Tibial nerve (tissue), 4 donors: Measurements from ENCODE around the gene GPC6. TPM values are rescaled to one million over a fixed set of nuclear protein-coding genes. Genes with fewer than 3 reads are reported as not detected.

ENCODE experiments used
- DNase-seq, 2 donors: peaks; one replicate each; pipeline ENCODE4 v3.0.0-alpha.2; 2019; ENCODE audit warnings: low spot score in 2 of 2
- H3K27ac ChIP-seq, 4 donors: fragments of 200-600 bp; sonication (generic) in 3 of 4; one replicate each; pipeline ENCODE4 v1.5.1; 2017 to 2019; ENCODE audit warnings: mild to moderate bottlenecking in 1 of 4
- H3K27me3 ChIP-seq, 2 donors: fragments of 200-600 bp; sonication (generic) in 1 of 2; one replicate each; pipeline versions ENCODE4 v1.5.1 to v1.6.0; 2017 to 2019
- H3K36me3 ChIP-seq, 3 donors: fragments of 200-600 bp; sonication (generic); one replicate each; pipeline ENCODE4 v1.5.1; 2018 to 2019
- H3K4me1 ChIP-seq, 4 donors: fragments of 200-600 bp; sonication (generic) in 3 of 4; one replicate each; pipeline ENCODE4 v1.5.1; 2017 to 2019
- H3K4me3 ChIP-seq, 4 donors: fragments of 200-600 bp; sonication (generic) in 3 of 4; one replicate each; pipeline ENCODE4 v1.5.1; 2017 to 2019; ENCODE audit warnings: mild to moderate bottlenecking in 1 of 4, moderate library complexity in 1 of 4
- H3K9me3 ChIP-seq, 4 donors: fragments of 200-600 bp; sonication (generic) in 3 of 4; one replicate each; pipeline ENCODE4 v1.5.1; 2017 to 2019
- EP300 ChIP-seq, 2 donors: sonication (generic); formaldehyde crosslinking; IDR thresholded peaks; one replicate each; pipeline ENCODE4 v1.6.1; 2017; ENCODE audit warnings: antibody characterized with exemption in 2 of 2, mild to moderate bottlenecking in 1 of 2
- POLR2A ChIP-seq, 2 donors: fragments of 450-650 bp; IDR thresholded peaks; one replicate each; pipeline ENCODE4 v1.6.1; 2017; ENCODE audit warnings: antibody characterized with exemption in 2 of 2, mild to moderate bottlenecking in 2 of 2, moderate library complexity in 2 of 2
- WGBS, 2 donors: methylation state at CpG; one replicate each; pipeline ENCODE4 v1.1.5; 2018; 5-methylcytosine and 5-hydroxymethylcytosine counted together
- total RNA-seq, 4 donors: library from RNA; depleted of rRNA; stranded (reverse); fragments of >200 nt; gene quantifications; one replicate each; pipeline ENCODE4 v1.1.0, GENCODE V29; 2016
- TF ChIP-seq, protein P1 (sequence below), 5 experiments: fragments of 200-600 bp in 3 of 5; fragments of 450-650 bp in 2 of 5; sonication (generic) in 3 of 5; IDR thresholded peaks; one replicate each; pipeline ENCODE4 v1.5.1; 2016 to 2019; ENCODE audit warnings: antibody characterized with exemption in 5 of 5, mild to moderate bottlenecking in 3 of 5, moderate library complexity in 2 of 5

GPC6 gene
- total RNA-seq, 4 donors from 2014 or later: 21.9 to 39.5 (median 29.8) TPM

DNA sequence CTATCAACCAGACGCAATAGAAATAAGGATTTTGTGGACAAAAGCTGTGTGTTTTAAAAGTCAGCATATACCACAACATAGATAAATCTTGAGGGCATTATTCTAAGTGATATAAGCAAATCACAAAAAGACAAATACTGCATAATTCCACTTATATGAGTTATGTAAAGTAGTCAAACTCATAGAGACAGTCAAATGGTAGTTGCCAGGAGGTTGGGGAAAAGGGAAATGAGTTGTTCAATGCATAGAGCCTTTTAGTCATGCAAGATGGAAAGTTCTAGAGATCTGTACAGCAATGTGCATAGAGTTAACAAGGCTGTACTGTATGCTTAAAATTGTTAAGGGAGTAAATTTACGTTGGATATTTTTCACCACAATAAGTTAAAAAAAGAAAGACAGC lies 1008.1 kb downstream of the GPC6 start:
- Histone ChIP-seq H3K9me3 (no peaks in the 10 kb centered on the region), H3K4me3 (no peak overlapping the region), H3K4me1 (peaks cover 0 to 13% (median 0%) of the 10 kb centered on the region in 4 donors), H3K36me3 (no peaks in the 10 kb centered on the region), H3K27ac (no peak overlapping the region), H3K27me3 (no peaks in the 10 kb centered on the region)
- 74 to 78% methylated on average over 2 of the region's 2 CpGs for whole genome bisulfite sequencing, 2 donors
- TF ChIP-seq, protein P1, sequence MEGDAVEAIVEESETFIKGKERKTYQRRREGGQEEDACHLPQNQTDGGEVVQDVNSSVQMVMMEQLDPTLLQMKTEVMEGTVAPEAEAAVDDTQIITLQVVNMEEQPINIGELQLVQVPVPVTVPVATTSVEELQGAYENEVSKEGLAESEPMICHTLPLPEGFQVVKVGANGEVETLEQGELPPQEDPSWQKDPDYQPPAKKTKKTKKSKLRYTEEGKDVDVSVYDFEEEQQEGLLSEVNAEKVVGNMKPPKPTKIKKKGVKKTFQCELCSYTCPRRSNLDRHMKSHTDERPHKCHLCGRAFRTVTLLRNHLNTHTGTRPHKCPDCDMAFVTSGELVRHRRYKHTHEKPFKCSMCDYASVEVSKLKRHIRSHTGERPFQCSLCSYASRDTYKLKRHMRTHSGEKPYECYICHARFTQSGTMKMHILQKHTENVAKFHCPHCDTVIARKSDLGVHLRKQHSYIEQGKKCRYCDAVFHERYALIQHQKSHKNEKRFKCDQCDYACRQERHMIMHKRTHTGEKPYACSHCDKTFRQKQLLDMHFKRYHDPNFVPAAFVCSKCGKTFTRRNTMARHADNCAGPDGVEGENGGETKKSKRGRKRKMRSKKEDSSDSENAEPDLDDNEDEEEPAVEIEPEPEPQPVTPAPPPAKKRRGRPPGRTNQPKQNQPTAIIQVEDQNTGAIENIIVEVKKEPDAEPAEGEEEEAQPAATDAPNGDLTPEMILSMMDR (IDR thresholded peaks at IDR 0.05): no peak
- TF ChIP-seq EP300 (IDR thresholded peaks at IDR 0.05) (no peak), POLR2A (IDR thresholded peaks at IDR 0.05) (no peak)
- no peak for DNase-seq

DNA sequence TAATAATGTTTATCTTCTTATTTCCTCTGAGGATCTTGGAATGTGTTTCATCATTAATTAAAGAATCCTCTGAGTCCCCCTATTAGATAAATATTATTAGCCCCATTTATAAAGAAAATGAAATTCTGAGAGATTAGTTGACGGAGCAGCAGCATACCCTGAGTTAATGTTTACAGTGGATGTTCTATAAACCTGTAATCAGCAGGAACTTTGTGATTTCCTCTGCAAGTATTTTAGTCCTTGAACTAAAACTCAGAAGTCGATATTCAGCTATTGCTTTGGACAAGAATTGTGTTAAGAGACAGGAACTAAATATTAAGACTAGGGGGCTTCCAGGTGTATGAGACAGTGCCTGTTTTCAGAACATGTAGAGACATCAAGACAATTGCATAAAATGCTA lies 1009.5 kb downstream of the GPC6 start:
- 66 to 69% methylated on average over 2 of the region's 2 CpGs for WGBS, 2 donors

DNA sequence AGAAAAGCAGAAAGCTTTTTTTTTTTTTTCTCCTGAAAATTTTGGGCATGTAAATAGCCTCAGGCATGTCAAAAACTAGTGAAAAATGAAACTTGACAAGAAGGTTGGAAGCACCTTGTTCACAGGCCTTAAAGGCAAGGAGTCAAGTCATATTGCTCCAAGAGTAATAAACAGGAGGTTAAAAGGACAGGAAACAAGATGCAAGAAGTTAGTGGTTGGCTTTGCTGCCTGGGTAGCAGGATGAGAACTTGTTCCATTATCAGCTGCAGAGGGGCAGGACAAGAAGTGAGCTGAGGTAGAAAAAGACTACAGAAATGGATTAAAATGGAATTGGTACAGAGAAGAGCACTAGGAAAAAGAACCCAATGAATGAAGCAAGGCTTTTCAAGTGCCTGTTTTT lies 1010.3 kb downstream of the GPC6 start:
- TF ChIP-seq POLR2A (IDR thresholded peaks at IDR 0.05) (no peak), EP300 (IDR thresholded peaks at IDR 0.05) (no peak)
- TF ChIP-seq, protein P1 (IDR thresholded peaks at IDR 0.05): no peak
- no peaks in the 10 kb centered on the region for H3K36me3 ChIP-seq
- peaks cover 0 to 13% (median 0%) of the 10 kb centered on the region in 4 donors for H3K4me1 ChIP-seq
- no peak overlapping the region for H3K27ac ChIP-seq
- no peak overlapping the region for H3K4me3 ChIP-seq
- no peak for DNase-seq
- H3K27me3 ChIP-seq: no peaks in the 10 kb centered on the region
- H3K9me3 ChIP-seq: no peaks in the 10 kb centered on the region

More for the DNA sequence above, 1009.5 kb downstream of the GPC6 start:
- Histone ChIP-seq H3K36me3 (no peaks in the 10 kb centered on the region), H3K4me3 (no peak overlapping the region), H3K4me1 (peaks cover 0 to 13% (median 0%) of the 10 kb centered on the region in 4 donors), H3K27me3 (no peaks in the 10 kb centered on the region), H3K9me3 (no peaks in the 10 kb centered on the region), H3K27ac (no peak overlapping the region)
- DNase-seq: no peak
- TF ChIP-seq EP300 (IDR thresholded peaks at IDR 0.05) (no peak), POLR2A (IDR thresholded peaks at IDR 0.05) (no peak)
- TF ChIP-seq, protein P1 (IDR thresholded peaks at IDR 0.05): no peak

DNA sequence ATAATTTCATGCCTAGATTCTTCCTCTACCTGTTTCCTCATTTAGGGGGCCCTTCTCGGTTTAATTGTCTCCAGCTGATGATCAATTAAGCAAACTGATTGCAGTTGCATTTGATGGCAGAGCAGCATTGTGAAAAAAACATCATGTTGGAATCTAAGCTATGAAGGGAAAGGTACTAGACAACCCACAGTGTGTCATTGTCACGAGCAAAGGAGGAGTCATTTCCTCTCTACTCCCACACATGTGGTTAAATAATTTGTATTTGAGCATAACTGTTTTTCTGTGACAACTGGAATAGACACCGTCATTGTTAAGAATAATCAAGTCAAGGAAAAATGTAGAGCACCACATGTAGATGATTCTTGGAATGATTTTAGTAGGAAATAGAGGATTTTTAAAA lies 1012.5 kb downstream of the GPC6 start:
- Histone ChIP-seq H3K4me3 (no peak overlapping the region), H3K9me3 (no peaks in the 10 kb centered on the region), H3K4me1 (peaks cover 0 to 1% (median 0%) of the 10 kb centered on the region in 4 donors), H3K27ac (no peak overlapping the region), H3K36me3 (no peaks in the 10 kb centered on the region), H3K27me3 (no peaks in the 10 kb centered on the region)
- no peak for TF ChIP-seq POLR2A (IDR thresholded peaks at IDR 0.05)
- 42 to 44% methylated on average over 3 of the region's 3 CpGs for WGBS, 2 donors
- no peak for DNase-seq

DNA sequence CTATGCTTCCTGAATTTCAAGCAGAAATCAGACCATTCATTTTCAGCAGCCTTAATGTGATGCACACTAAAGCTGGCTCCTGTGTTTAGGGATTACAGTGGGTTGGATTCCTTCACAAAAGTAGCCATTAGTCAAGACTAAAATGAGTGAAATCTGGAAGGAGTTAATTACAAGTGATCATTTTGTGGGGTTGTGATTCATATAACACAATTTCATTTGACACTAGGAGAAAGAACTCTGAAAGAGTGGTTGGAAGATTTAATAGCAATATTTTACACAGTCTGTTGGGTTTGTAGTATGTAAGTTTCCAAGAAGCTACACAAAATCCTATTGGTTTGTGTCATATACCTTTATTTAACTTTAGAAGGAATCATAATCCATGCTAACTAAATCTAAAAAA lies 1015.9 kb downstream of the GPC6 start:
- Histone ChIP-seq H3K4me1 (no peaks in the 10 kb centered on the region), H3K27me3 (no peaks in the 10 kb centered on the region), H3K27ac (no peak overlapping the region), H3K4me3 (no peak overlapping the region), H3K36me3 (no peaks in the 10 kb centered on the region), H3K9me3 (peaks cover 0 to 19% (median 4%) of the 10 kb centered on the region in 4 donors)
- TF ChIP-seq POLR2A (IDR thresholded peaks at IDR 0.05): no peak
- TF ChIP-seq, protein P1 (IDR thresholded peaks at IDR 0.05): no peak
- TF ChIP-seq EP300 (IDR thresholded peaks at IDR 0.05): no peak
- DNase-seq: no peak

DNA sequence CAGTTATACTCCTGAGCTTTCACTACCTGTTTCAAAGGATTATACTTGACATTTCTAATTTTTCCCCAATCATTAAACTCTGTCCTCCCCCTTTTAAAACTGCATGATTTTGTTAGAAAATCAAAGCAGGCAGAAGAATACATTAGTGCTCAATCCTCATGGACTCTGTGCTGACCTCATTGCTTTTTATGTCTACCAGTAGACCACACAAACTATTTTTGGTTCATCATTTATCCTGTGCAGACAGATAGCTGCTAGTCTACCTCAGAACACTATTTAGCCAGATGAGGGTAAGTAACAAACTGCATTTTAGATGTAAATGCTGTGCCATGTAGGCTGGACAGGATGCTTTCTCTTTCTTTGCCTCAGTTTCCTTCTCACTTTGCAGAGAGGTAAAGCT lies 1016.9 kb downstream of the GPC6 start:
- no peak overlapping the region for H3K4me3 ChIP-seq
- TF ChIP-seq EP300 (IDR thresholded peaks at IDR 0.05): no peak
- peaks cover 0 to 19% (median 4%) of the 10 kb centered on the region in 4 donors for H3K9me3 ChIP-seq
- H3K4me1 ChIP-seq: no peaks in the 10 kb centered on the region
- no peak overlapping the region for H3K27ac ChIP-seq
- no peaks in the 10 kb centered on the region for H3K27me3 ChIP-seq
- DNase-seq: no peak
- no peaks in the 10 kb centered on the region for H3K36me3 ChIP-seq
